SKM-1 (cell line): ENCODE measurements around the gene HIBCH.
"Not testable (repeated sequence)": the region's sequence is repeated elsewhere in the genome, so short reads cannot be mapped to it uniquely, and the experiment has no call there.

Experiments used
- DNase-seq: peaks from one replicate; lab custom pipeline; 2025; ENCODE audit not compliant: unreplicated experiment; lab: John Stamatoyannopoulos, UW

HIBCH gene

DNA sequence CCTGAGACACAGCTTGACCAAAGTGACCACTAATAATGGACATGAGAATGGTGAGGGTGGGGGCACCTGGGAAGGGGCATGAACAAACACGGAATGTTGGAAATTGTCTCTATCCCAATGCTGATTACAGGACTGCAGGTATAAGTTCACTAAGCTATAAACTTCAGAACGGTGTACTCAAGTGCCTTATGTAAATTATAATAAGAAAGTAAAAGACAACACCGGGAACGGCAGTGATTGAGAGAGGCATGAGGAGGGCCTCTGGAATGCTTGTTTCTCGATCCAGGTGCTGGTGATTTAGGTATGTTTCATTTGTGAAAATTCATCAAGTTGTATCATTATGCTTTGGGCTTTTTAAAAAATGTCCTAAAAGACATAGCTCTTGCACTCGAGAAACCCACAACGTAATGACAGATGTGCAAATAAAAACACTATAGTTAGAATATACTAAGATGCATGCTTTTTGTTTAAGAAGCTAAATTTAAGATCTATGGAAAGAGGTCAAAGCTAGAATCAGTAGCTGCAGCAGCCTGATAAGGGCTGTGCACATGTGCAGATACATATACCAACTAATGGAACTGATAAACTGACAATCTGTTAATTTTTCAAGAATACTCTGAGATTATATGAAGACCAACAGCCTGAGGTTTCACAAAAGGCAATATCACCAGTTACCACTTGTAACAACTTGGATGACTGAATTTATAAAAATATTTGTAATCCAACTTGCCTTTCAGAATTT, 7.6 kb downstream of the HIBCH start:
- DNase-seq, result no peak

DNA sequence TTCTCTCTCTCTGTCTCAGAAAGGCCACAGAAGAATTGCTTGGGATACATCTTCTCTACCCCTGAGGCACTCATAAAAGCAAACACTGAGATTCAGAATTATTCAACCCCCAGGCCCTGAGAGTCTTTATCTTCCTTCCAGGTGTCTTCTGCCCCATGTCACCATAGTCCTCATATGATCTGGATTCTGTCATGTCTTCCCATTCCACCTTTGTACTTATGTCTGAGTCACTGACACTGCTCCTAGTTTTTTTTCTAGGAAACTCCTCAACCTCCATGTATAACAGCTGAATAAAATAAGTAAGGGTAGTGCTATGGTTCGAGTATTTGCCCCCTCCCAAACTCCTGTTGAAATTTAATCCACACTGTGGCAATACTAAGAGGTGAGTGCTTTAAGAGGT, 11.6 kb downstream of the HIBCH start:
- DNase-seq, result no peak

DNA sequence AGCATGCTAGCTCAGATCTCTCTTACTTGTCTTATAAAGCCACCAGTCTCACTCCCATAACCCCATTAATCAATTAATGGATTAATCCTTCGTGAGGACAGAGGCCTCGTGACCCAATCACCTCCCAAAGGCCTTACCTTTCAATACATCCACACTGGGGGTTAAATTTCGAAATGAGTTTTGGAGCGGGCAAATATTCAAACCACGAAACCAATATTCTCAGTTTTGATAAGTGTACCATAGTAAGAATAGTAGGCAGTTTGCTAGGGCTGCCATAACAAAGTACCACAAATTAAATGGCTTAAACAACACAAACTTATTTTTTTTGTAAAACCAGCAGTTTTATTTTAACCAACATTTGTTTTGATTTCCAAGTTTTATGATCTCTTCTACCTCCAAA, 15.2 kb downstream of the HIBCH start:
- DNase-seq, result no peak

DNA sequence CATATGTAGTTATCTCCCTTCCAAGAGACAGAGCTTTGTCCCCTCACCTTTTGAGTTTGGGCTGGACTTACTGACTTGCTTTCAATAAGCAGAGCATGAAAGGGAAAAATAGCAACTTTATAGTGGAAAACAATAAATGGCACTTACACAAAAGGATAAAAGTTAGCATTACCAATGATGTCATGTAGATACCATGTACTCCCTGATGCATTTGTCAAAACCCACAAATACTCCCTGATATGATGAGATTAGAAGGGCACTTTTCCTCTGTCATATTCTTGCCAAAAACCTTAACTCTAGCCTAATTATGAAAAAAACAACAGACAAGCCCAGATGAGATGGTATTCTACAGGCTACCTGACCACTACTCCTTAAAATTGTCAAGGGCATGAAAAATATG, 16.0 kb downstream of the HIBCH start:
- no peak for DNase-seq

DNA sequence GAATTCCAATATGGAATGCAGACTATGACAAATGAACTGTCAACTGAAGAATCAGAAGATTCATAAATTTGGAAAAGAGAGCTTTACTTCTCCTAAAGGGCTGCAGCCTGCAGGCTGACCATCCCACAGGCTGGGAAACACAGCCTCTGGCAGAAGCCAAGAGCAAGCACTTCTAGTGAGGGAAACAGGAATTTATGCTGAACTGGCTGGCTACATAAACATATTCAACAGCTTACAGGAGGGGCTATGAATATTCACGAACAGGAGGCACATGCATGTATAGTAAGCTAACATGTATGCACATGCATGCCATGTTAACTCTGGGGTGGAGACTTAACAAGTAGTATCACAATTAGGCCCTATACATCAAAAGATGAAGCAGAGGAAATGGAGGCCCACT, 17.6 kb downstream of the HIBCH start:
- no peak for DNase-seq

DNA sequence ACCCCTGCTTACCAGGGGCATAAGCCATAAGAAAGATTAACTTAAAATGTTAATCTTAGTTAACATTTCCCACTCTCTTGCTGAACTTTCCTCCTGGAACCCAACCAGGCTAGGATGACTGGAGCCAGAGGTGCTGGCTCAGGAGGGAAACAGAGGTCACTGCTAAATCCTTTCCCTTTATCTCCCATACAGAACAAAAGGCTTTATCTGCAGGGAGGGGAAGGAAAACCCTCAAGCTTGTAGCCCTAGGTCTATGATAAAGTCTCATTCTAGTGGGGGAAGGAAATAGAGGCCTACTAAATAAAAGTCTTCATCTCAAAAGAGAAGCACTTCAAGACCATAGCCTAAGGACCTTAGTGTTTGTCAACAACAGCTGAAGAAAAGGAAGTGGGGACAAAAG, 18.6 kb downstream of the HIBCH start:
- DNase-seq, result no peak

DNA sequence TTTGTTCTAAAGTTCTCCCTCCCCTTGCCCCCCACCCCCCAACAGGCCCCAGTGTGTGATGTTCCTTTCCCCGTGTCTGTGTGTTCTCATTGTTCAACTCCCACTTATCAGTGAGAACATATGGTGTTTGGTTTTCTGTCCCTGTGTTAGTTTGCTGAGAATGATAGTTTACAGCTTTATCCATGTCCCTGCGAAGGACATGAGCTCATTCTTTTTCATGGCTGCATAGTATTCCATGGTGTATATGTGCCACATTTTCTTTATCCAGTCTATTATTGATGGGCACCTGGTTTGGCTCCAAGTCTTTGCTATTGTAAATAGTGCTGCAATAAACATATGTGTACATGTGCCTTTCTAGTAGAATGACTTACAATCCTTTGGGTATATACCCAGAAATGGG, 21.7 kb downstream of the HIBCH start:
- DNase-seq, result not testable (repeated sequence)

DNA sequence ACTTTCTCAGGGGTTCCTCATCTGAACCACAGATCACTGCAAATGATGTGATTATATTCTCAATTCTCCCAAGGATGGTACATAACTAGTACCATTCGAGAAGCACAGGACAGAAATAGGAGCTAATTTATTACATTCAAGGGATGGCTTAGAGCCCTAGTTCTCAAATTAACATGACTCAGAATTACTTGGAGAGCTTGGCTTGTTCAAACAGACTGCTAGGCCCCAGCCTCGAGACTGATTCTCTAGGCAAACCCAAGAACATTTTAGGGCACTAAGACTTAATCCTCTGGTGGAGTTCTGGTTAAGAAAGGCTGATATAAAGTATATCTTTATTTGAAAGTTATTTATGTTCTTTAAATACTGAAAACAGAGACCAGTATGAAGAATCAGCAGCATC, 35.8 kb downstream of the HIBCH start:
- no peak for DNase-seq

DNA sequence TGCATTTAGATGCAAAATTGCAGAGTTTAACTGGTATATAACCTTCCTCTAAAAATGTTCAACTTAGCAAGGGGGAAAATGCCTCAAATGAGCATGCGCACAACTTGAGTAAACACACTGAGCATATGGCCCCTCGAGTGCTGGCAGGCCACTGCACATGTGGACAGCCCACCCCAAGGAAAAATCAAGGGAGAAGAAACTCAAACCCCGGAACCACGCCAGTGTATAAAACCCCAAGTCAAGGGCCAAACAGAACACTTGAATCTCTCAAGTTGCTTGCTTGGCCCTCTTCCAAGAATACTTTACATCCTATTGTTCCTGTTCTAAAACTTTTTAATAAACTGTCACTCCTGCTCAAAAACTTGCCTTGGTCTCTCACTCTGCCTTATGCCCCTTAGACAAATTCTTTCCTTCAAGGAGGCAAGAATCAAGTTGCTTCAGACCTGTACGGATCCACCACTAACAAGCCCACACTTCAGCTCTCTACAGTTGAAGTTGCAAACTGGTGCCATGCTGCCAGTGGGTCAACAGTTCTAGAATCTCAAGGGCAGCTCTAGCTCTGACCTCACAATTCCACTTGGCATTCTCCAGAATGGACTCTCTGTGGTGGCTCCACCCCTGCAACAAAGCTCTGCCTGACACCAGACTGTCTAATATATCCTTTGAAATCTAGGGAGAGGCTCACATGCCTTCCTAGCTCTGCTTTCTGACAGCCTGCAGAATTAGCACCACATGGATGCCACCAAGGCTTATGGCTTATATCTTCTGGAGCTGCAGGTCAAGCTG, 38.9 kb downstream of the HIBCH start:
- DNase-seq, result no peak

DNA sequence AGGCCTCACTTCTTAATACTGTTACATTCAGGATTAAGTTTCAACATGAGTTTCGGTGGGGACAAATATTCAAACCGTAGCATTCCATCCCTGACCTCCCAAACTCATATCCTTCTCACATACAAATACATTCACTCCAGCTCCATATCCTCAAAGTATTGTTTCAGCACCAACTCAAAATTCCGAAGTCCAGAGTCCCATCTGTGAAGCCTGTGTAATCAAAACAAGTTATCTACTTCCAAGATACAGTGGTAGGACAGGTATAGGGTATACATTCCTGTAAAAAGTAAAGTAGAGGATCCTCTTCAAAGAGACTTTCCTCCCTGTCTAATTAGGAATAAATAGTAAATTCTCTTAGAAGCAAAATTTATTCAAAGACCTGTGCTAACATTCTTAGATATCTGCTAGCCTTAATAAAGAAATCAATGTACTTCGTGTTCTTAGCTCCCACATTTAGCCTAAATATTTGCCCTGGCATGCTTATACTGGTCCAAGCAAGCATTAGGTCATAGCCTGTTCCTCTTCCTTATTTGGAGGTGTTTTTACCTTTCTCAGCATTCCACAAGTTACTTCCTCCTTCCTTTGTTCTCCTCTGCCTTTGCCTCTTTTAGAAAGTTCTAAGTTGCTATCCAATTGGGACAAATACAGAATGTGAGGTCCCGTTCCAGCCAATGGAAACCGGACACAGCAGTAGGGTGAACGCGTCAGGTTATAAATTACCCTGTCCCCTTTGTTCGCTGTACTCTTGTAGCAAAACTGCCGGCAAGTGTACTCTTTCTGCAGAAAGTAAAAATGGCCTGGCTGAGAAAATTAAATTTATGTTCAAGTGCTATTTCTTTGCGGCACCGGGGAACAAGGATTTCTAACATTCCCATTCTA, 40.1 kb downstream of the HIBCH start:
- not testable (repeated sequence) for DNase-seq

DNA sequence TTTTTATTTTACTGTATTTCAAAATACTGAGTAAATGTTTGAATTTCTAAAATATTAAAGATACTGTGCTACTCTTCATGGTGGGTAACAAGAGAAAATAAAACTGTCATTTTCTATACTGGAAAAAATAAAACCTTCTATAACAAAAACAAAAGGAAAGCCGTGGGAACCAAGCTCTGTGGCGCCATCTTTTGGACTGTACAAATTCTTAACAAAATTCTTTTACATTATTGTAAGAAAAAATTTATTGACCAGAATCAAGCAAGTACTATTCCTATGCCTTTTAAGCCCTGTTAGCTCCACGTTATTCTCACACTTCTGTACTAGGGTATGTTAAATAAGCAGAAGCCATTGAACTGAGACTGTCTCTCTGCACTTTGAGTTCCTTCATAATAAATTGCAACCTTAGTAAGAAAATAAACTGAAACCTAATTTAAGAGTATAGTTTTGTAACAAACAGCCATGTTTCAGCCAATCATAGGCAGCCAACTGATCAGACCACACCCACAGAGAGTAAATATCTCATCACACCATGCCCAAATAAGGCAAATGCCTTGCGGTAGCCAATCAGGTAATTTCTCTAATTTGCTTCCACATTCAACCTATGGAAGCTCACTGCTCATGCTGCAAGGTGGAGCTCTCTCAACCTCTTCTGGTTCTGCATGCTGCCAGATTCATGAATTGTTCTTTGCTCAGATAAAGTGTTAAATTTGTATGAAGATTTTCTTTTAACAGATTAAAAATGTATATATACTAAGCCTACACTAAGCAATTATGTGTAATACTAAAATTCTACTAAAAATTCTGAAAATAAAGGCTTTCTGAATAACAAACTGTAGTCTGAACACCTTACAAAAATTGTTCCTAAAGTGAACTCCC, 42.2 kb downstream of the HIBCH start:
- DNase-seq, result no peak

DNA sequence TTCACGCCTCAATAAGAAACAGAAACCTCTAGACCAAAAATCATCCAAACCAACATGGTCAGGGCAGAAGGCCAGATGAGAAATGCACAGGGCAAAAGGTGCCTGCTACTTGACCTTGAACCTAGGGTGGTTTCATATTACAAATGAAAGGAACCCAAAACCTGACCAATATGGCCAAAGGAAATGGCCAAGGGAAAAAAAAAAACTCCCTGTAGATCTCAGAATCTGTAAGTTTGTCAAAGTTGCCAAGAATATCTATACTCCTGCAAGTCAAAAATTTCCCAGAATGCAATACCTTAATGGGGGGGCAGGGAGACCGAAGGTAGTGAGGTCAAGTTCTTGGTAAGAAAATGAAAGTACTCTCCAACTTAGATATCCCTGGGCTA, 47.2 kb downstream of the HIBCH start:
- no peak for DNase-seq

DNA sequence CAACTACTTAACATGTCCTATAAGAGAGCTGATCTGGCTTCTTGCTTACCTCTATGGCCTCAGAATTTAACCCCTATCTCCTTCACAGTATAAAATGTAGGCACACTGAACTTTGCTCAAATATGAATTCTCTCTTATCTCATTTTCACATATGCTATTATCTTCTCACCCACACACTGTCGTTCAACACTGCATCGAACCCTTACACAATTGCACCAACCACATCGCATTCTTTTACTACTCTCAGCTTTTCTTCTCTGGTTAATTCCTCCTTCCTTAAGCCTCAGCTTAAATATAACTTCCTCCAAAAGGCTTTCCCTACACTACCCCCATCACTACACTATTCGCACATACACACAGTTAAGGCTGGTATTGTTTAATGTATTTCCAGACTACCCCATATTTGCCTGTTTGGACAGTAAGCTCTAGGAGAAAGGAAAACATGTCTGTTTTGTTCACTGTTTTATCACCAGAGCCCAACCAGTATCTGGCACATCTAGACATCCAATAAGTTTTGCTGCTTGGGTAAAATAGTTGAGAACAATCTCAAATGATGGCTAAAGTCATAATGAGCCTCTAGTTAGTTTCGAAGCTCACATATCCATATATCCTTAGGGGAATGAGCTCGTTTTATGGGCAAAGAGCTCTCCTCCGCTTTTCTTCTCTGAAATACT, 47.7 kb downstream of the HIBCH start:
- DNase-seq, result no peak

DNA sequence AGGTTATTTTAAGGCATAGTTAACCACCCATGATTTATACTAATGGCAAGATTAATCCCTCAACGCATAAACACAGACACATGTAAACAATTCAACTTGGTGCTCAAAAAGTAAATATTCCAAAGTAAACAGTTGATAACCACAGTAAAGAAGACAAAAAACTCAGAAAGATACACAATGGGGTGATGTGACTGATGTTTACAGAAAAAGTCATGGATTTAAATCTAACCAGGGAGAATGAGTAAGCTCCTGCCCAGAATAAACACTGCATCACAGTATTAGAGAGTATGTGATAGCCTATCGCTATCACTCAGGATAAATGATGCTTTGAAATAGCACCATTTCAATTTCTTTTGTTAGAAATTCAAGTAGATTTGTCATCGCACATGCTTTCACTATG, 49.3 kb downstream of the HIBCH start:
- no peak for DNase-seq

DNA sequence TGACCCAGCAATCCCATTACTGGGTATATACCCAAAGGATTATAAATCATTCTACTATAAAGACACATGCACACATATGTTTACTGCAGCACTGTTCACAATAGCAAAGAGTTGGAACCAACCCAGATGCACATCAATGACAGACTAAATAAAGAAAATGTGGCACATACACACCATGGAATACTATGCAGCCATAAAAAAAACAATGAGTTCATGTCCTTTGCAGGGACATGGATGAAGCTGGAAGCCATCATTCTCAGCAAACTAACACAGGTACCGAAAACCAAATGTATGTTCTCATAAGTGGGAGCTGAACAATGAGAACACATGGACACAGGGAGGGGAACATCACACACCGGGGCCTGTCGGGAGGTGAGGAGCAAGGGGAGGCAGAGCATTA, 49.9 kb downstream of the HIBCH start:
- not testable (repeated sequence) for DNase-seq

DNA sequence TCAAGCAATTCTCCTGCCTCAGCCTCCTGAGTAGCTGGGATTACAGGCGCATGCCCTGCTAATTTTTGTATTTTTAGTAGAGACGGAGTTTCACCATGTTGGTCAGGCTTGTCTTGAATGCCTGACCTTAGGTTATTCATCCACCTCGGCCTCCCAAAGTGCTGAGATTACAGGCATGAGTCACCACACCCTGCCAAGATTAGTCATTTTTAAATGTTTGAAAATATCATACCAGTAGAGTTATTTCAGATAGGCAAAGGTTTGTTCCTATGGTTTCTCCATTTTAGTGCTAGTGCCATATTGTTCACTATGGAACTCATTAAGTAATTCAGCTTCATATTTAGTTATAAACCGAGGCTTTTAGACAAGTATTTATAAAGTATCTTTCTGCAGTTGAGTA, 52.3 kb downstream of the HIBCH start:
- no peak for DNase-seq

DNA sequence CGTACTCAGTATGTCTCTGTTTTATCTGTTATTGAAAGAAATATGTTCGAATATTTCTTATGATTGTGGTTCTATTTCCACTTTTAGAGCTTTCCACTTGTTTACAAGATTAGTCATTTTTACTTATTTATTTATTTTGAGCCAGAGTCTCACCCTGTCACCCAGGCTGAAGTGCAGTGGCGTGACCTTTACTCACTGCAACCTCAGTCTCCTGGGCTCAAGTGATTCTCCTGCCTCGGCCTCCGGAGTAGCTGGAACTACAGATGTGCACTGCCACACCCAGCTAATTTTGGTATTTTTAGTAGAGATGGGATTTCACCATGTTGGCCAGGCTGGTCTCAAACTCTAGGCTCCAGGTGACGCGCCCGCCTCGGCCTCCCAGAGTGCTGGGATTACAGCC, 53.3 kb downstream of the HIBCH start:
- no peak for DNase-seq

DNA sequence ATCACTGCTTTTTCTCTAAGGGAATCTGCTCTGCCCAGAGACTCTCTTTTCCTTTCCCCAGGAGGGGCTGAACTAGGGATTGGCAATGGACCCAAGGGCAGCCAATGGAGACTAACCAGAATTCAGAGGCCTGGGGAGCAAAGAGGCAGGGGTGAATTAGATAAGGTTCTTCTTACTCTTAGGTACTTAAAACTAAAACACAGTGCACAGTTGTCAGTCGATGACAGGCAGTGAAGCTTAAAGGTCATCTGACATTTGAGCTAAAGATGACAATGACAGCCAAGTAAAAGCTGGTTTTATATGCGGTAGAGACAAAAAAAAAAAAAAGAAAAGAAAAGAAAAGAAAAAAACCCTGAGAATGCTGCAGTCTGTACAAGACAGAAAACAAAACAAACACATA, 57.8 kb downstream of the HIBCH start:
- no peak for DNase-seq

DNA sequence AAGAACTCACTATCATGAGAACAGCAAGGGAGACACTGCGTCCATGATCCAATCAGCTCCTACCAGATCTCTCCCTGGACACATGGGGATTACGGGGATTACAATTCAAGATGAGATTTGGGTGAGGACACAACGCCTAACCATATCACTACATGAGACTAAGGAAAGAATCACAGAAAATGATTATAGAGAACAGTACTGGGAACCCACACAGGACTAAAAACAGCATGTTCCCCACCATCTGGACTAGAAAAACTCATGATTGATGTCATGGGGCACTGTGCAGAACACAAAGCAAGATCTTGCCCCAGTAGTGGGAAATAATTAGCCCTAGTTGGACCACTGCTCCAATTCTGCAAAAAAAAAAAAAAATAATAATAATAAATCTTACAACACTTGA, 63.5 kb downstream of the HIBCH start:
- DNase-seq, result no peak

DNA sequence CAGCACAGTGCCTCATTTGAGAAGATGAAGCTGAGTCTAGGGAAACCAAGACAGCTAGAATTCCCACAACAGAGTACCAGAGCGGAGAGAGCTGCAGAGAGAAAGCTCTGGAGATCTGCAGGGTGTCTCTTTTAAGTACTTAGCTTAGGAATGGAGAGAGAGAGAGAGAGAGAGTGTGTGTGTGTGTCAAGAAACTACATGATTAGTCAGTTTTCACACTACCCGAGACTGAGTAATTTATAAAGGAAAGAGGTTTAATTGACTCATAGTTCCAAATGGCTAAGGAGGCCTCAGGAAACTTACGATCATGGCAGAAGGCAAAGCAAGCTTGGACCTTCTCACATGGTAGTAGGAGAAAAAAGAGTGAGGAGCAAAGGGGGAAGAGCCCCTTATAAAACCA, 64.0 kb downstream of the HIBCH start:
- DNase-seq, result no peak
